GM21367 (cell line): Measurements from ENCODE around the gene AMIGO1.
A peak's percentile ranks its signal among the peaks of the same experiment; 100 is the strongest.
"Not testable (repeated sequence)": the region's sequence is repeated elsewhere in the genome, so short reads cannot be mapped to it uniquely, and the experiment has no call there.

ENCODE experiments used
- ATAC-seq: cut with Tn5 transposase; IDR thresholded peaks from one replicate; pipeline ENCODE4 v1.9.1; 2021; ENCODE audit not compliant: unreplicated experiment

AMIGO1 gene

GRCh38 chr1:109485001-109485400 is 24.5 kb downstream of the AMIGO1 start:
- ATAC-seq = no peak

- ATAC-seq = no peak
Observed at GRCh38 chr1:109484519-109484975, 25.0 kb downstream of the AMIGO1 start.

- peak; percentile 65 for ATAC-seq
Observed at GRCh38 chr1:109483672-109484518, 25.6 kb downstream of the AMIGO1 start, which contains the start of gene ATXN7L2. Gene ATXN7L2 (plus strand): TSS chr1:109483905. CDS start chr1:109483954, 49 bp downstream.

GRCh38 chr1:109482791-109483671 is 26.5 kb downstream of the AMIGO1 start:
- ATAC-seq = peak; percentile 13

- ATAC-seq = no peak
Observed at GRCh38 chr1:109482242-109482641, 27.3 kb downstream of the AMIGO1 start.

GRCh38 chr1:109481646-109482045 is 27.9 kb downstream of the AMIGO1 start:
- ATAC-seq = no peak

GRCh38 chr1:109479901-109480300 is 29.6 kb downstream of the AMIGO1 start:
- no peak for ATAC-seq

GRCh38 chr1:109479311-109479710 is 30.2 kb downstream of the AMIGO1 start:
- ATAC-seq = no peak

GRCh38 chr1:109478806-109479205 is 30.7 kb downstream of the AMIGO1 start:
- no peak for ATAC-seq

GRCh38 chr1:109477821-109478220 is 31.7 kb downstream of the AMIGO1 start:
- ATAC-seq = no peak

- ATAC-seq = no peak
Observed at GRCh38 chr1:109476825-109477224, 32.7 kb downstream of the AMIGO1 start.

GRCh38 chr1:109475261-109475660 is 34.3 kb downstream of the AMIGO1 start:
- no peak for ATAC-seq

- no peak for ATAC-seq
Observed at GRCh38 chr1:109474697-109475096, 34.8 kb downstream of the AMIGO1 start.

GRCh38 chr1:109473284-109474057 is 36.1 kb downstream of the AMIGO1 start:
- ATAC-seq = not testable (repeated sequence)

- no peak for ATAC-seq
Observed at GRCh38 chr1:109472779-109473178, 36.7 kb downstream of the AMIGO1 start.

GRCh38 chr1:109470245-109470644 is 39.3 kb downstream of the AMIGO1 start:
- ATAC-seq = no peak

- ATAC-seq = no peak
Observed at GRCh38 chr1:109468903-109469302, 40.6 kb downstream of the AMIGO1 start.

GRCh38 chr1:109468061-109468460 is 41.5 kb downstream of the AMIGO1 start:
- ATAC-seq = no peak

- no peak for ATAC-seq
Observed at GRCh38 chr1:109467301-109467777, 42.2 kb downstream of the AMIGO1 start.

GRCh38 chr1:109466452-109467300 is 42.9 kb downstream of the AMIGO1 start, which contains the start of gene SYPL2:
Gene SYPL2 (plus strand): TSS chr1:109466546. CDS start chr1:109466844, 298 bp downstream.
- no peak for ATAC-seq
